GM21390 (cell line): ENCODE results near the gene DCLK3.

Source experiments
- ATAC-seq: cut with Tn5 transposase; IDR thresholded peaks from one replicate; pipeline ENCODE4 v1.9.1; 2021; ENCODE audit not compliant: unreplicated experiment

The DCLK3 gene

DNA sequence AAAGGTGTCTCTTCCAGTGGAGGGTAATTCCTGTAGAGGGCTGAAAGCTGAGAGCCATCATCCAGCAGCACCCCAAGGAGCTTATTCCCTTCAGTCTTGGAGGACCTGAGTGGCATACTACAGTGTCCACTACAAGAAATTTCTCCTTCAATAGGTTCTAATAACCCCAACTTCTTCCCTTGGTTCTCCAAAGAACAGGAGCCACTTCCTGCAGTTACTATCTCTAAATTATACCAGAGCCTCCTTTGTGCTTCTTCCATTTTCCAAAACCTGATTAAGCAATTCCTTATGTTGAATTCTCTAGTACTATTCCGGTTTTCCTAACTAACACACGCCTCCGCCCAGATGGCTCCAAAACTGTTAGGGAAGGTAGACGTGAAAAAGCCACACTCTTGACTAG is 50.4 kb downstream of the DCLK3 start:
- no peak for ATAC-seq

DNA sequence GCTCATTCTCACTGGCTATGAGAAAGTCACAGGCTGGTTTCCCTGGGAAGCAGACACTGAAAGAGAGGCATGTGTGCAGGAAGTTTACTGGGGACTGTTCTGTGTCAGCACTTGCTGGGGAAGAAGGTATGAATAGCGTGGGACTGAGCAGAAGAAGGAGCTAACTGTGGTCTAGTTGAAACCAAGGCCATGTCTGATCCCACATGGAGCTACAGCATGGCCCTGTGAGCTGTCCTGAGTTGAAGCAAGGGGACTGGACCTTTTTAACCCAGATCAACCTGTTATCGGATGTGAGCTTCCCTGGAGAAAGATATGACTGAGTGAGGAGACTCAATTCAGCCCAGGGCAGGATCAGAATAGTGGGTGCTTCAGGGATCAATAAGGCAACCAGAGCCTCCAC is 53.7 kb downstream of the DCLK3 start:
- ATAC-seq, result no peak

DNA sequence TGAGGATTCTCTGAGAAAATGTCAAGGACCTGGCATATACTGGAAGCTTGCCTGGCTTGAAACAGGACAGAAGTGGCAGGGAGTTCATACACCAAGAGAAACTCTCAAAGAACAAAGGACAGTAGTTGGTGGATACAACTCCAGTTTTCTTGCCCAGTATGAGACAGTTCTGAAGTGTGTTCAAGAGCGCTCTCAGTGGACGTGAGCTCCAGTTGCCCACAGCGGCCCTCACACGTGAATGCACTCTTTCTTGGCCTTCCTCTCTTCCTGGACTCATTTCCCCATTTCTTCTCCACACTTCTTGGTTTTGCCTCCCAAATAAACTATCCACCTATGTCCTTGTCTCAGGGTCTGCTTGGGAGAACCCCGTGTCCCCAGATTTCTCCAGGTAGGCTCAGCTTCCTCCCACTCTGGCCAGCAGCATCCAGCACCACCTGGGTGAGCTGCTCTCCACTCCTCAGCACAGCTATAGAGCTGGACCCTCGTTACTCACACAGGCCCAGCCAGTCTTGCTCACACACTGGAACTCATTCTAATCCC is 54.5 kb downstream of the DCLK3 start:
- ATAC-seq, result no peak

DNA sequence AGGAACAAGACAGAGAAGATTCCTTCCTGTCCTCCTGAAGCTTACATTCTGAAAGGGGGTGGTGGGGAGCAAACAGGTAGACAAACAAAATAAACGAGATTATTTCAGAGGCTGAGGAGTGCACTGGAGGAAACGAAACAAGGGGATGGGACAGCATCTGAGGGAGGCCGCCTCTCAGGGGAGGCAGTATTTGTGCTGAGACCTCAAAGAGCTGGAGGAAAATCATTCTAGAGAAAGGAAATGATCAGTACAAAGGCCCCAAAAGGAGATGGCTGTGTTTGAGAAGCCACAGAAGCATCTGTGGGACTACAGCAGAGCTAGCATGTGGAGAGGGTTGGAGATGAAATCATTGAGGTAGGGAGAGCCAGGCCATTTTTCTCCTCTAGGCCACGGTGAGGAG is 55.1 kb downstream of the DCLK3 start:
- ATAC-seq, result no peak

DNA sequence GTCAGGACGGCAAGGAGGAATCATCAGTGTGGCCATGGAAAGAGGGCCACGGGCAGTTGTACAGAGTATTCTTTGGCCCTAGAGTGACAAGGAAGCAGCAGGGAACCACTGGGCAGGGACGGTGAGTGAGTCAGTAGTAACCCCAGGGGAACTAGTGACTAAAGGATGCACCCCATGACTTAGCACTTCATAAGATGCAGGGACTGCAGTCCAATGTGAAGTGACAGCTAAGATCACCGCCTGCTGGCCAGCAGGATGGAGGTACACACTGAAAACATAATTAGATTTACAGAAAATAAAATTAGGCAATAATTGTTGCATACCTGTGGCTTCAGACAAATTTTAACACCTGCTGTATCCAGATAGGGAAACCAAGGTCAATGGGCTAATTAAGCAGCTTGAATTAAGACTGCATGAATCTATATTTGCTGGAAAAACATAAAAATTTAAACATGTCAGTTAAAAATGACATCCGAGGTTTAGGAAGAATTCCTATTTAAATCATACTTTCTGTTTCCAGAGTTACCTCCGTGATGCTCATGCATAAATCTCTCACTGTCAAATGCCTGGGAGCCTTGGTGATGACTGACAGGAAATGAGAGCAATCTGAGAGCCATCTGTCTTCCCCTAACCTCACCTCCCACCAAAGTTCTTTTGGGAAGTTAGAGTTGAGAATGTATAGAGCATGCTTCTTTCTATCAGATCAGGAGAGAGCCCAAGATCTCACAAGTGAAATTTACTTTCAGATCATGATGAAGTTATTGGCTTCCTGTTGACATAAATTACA is 56.5 kb downstream of the DCLK3 start:
- ATAC-seq, result peak; percentile 62

DNA sequence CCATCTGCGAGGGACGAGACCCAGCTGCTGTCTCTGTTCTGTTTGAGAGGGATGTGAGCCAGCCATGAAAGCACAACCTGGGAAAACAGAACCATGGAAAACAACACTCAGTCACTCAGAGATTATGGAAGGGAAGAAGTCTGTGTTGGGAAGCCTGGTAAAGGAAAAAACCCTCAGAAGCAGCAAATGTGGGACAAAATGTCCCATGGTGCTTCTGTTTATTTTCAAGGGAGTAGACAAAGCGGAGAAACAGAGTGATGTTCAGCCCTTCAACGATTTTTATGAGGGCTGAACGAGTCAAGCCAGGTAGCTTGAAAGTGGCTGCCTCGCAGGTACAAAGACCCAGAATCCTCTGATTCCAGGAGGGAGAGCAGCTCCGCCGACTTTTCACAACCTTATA is 59.3 kb downstream of the DCLK3 start:
- no peak for ATAC-seq

DNA sequence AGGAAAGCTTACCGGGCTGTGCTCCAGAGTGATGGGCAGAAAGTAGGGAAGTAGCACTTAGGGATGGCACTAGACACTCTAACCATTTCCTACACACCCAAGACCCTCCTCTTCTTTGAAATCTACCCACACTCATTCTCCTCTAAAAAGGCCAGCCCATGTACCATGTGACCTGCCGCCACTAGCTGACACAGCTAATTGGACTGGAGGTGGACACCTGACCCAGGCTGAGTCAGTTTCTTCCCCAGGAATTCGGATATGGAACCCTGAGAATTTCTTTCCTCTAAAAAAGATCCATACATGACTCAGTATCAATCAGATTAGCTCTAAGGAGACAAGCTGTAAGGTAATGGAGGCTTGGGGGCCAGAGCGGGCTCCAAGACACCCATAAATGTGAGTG is 60.1 kb downstream of the DCLK3 start:
- ATAC-seq, result no peak

DNA sequence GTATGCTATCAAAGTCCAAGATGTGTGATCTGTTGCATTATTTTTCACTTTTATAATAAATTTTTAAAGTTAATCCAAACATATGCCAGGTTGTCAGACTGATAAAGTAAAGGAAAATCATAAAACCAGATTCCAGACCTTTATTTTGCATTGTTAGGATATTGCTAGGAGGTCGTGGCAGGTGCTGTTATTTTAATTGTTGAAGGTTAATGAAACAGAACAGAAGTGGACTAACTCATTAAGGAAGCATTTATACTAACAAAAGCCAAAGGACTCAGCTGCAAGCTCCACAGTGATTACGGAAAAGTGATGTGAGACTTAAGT is 63.1 kb downstream of the DCLK3 start:
- ATAC-seq, result no peak

DNA sequence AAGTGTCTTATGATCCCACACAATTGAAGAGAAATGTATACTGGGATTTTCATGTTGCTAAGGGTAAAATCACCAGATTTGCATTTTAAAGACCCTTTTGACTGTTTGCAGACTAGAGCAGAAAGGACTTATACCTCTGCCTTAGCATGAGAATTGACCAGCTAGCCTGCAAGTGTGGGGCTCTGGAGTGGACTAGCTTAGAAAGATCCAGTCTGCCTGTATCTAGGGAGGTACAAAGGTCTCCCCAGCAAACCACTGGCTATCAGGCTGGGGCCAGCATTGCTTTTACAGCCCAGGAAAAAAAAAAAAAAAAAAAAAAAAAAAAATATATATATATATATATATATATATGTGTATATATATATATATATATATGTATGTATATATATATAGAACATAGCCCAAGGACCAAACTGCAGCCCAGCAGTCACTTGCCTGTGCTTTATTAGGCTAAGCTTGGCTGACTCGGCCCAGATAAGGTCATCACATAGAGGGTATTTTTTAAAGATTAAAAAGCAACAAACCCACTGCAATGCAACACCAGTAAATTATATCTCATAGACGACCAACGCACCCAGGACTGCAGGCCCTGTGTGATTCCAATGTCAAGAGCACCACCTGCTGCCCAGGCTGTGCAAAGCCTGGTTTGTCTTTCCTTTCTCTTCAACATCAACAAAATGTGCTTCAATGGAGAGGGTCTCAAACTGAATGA is 63.7 kb downstream of the DCLK3 start:
- ATAC-seq, result peak; percentile 89

DNA sequence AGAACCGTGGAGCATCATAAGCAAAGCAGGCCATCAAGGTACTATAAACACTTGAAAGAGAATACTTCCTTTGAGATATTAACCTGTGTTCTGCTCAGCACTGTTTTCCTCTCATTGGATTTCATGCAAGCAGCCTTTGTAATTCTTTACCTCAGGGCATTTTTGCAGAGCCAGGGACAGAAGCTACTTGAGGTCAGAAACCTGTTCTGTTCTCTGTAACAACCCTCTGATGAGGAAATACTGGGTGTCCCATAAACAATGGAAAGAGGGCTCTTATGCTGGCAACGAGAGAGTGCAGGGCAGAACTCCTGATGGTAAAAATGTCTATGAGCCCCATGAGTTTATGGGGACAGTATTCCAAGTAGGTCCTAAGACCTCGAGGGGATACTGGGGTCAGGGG is 66.0 kb downstream of the DCLK3 start:
- no peak for ATAC-seq

DNA sequence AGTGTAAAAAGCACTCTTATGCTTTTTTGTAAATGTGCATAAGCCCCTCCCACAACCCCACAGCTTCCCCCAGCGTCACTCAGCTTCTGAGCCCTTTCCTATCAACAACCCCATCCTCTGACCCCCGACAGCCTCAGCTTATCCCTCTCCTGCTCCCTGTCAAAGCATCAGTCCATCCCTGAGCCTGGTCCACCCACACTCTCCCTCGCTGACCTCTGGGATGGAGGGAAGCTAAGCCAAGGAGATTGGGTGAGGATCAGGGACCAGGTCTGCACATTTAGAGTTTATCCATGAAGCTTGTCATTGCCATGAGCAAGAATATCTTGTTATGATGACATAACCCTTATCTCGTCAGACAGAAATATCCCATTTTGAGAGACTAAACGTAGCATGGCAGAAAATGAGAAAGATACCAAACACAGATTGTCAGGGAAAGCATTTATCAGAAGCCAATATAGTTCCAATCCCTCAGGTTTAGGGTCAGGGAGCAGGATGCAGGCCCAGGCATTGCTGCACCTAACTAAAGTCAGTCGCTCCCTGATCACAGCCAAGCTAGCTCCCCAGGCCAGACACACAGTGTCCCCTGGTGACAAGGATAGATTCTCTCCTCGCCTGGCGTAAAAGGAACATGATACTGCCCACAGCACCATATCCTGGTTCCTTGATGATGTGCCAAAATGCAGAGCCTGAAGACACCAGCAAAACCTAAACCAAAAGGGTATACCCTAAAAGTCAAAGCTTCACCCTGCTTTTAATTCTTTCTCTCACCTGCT is 66.9 kb downstream of the DCLK3 start:
- ATAC-seq, result no peak

DNA sequence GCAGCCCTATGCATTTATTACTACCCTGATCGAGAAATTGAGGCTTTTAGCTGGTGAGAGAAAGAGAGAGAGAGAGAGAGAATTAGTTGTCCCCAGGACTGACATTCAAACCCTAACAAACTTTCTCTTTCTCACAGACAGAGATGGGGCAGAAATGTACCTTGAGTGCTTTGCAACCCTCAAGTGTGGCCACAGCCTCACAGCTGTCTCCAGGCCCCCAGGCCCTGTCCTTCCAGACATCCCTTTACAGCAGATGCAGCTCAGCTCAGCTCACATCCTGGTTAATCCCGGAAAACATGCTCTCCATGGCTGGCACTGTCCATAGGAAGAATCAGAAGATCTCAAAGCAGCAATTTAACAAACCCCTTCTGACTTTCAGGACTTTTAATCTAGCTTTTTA is 67.6 kb downstream of the DCLK3 start:
- ATAC-seq, result no peak

DNA sequence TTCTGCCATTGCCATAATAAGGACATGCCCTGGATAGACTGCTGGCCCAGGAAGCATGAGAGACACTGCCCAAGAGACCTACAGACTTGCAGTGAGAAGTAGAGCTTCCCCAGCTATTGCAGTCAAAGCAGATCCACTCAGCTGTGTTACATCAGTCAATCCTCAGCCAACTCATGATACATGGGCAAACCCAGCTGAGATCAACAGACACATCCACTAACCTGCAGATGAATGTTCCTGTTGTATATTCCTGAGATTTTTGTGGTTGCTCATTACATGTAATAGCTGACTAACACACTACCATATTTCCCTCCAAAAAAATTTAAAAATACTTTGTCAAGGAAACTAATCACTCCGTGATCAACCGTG is 68.6 kb downstream of the DCLK3 start:
- no peak for ATAC-seq

DNA sequence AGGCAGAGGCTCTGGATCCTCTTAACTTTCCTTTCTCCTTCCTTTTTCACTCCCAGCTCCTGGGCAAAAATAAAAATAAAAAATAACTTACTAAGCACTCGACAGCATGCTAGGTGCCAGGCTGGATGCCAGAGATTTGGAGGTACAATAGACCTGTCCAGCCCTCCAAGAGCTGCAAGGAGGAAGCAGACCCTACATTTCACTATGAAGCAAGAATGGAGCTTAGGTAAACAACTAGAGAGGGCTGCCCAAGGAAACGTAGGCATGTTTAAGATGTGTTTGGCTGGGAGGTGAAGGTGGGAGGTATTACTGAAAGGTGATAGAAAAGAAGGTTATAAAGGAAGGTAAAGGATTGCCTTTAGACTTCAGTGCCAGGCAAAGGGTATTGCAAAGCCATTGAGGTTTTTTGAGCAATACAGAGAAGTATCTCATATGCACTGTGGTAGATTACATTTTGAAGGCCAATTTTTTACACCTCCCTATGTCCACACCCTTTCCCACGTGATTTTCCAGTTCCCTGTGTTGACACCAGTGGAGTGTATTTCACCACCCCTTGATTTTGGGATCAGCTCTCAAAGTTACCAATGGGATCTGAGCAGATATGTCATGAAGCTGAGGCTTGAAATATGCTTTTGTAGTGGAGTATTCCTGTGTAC is 69.1 kb downstream of the DCLK3 start:
- no peak for ATAC-seq

DNA sequence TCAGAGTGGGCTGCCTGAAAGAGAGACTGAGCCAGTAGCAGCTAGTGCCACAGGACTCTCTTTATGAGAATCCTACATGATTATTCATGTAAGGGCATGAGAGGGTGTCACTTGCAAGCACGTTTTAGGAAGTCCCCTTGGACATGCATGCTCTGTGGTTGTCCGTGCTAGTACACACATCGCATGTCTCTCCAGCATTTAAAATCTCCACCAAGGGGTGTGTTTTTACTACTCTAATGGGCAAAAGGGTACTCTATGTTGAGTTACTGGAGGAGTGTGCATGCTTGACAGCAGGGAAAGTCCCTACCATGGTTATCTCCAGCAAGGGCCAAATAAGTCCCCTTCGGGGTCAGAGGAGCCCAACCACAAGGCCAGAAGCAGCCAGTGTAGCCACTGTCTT is 70.7 kb downstream of the DCLK3 start:
- peak; percentile 53 for ATAC-seq

DNA sequence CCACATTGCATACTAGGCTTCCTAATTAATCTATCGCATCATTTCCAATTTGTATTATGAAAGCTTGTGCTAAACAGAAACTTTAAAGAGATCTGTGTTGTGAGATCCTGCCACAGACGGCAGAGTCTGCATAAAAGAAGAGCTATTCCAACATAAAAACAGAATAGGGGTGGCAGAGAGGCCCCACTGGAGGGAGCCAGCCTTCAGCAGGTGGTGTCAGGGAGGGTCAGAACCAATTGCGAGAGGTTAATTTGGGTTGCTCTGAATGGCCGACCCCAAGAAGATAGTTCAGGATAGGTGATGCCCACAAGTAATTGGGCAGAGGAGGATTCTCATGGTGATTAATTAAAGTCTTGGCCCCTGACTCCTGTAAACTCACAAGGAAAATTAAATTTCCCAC is 74.8 kb downstream of the DCLK3 start:
- ATAC-seq, result no peak

DNA sequence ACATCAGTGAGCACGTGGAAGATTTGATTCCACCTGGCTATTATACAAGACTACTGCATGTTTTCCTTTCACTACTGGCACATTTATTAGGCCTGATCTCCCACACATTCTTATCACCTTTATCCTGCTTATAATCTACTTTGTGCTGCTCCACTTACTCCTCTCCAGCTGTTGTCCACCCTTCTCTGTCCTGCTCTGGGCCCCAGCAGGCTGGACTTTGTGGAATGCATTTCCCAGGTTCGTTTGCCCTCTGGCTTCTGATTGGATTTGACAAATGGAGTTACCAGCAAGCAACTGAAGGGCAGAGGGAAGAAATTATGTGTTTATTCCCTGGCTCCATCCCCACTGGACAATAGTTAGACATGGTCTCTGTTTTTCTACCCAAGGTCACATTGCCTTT is 75.5 kb downstream of the DCLK3 start:
- ATAC-seq, result no peak

DNA sequence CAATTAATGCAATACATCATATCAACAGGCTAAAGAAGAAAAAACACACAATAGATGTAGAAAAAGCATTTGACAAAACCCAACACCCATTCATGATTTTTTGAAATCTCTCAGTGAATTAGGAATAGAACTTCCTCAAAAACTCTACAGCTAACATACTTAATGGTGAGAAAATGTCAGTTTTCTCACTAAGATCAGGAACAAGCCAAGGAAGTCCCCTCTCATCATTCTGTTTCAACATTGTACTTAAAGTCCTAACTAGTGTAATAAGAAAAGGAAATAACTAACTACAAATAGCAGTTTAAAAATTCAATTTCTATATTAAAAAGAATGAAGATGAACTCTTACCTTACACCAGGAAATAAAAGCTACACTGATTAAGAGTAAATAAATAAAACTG is 77.8 kb downstream of the DCLK3 start:
- no peak for ATAC-seq

DNA sequence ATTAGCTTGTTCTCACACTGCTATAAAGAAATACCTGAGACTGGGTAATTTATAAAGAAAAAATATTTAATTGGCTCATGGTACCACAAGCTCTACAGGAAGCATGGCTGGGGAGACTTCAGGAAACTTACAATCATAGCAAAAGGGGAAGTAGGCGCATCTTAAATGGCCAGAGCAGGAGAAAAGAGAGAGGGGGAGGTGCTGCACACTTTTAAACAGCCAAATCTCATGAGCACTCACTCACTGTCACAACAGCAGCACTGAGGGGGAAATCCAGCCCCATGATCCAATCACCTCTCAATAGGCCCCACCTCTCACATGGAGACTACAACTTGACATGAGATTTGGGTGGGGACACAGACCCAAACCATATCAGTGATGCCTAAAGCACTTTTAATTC is 82.5 kb downstream of the DCLK3 start:
- no peak for ATAC-seq

DNA sequence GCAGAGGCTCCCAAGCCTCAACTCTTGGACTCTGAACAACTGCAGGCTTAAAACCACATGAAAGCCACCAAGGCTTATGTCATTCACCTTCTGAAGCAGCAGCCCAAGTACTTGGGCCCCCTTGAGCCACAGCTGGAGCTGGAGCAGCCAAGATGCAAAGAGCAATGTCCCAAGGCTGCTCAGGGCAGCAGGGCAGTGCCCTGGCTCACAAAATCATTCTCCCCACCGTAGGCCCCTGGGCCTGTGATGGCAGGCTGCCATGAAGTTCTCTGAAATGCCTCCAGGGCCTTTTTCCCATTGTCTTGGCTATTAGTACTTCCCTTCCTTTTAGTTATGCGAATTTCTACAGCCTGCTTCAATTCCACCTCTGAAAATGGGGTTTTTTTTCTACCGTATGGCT is 83.4 kb downstream of the DCLK3 start:
- no peak for ATAC-seq

DNA sequence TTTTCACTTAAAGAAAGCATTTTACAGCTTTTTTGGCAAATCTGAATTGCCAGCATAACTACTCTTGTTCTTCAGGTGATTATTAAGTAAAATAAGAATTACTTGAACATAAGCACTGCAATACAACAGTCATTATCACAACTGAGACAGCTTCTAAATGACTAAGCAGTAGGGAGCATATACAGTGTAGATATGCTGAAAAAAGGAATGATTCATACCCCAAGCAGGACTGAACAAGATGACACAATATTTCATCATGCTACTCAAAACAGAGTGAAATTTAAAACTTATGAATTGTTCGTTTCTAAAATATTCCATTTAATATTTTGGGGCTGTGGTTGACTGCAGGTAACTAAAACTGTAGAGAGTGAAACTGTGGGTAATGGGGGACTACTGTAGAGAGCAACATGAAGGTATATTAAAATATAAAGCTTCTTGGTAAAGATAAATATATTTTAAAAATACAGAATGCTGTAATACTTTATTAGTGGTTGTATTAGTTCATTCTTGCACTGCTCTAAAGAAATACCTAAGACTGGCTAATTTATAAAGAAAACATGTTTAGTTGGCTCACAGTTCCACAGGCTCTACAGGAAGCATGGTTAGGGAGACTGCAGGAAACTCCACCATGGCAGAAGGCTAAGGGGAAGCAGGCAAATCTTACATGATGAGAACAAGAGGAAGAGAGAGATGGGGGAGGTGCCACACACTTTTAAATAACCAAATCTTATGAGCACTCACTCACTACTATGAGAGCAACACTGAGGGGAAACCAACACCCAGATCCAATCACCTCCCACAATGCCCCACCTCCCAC is 84.8 kb downstream of the DCLK3 start:
- ATAC-seq, result peak; percentile 60
